RWPE2 (cell line): Measurements from ENCODE around the gene ANGPTL1.

Experiments
- ATAC-seq: fragments of 200-7000 bp; cut with Tn5 transposase; 3 replicates; pipeline ENCODE4 v1.9.1; 2021; ENCODE audit warnings: low read depth
- DNase-seq: peaks from one replicate; pipeline ENCODE4 v3.0.0-alpha.2; 2020; ENCODE audit warnings: low spot score
- H3K27ac ChIP-seq: fragments of 450-650 bp; 2 replicates; pipeline ENCODE4 v1.5.1; 2017; ENCODE audit warnings: mild to moderate bottlenecking; ENCODE audit not compliant: poor library complexity, severe bottlenecking
- H3K27me3 ChIP-seq: fragments of 250-450 bp; sonication (Bioruptor Pico); 2 replicates; pipeline ENCODE4 v1.5.1; 2021; ENCODE audit warnings: mild to moderate bottlenecking, moderate library complexity; ENCODE audit not compliant: insufficient read depth, poor library complexity, severe bottlenecking
- H3K36me3 ChIP-seq: fragments of 250-450 bp; sonication (Bioruptor Pico); 2 replicates; pipeline ENCODE4 v1.5.1; 2020; ENCODE audit warnings: low read depth, mild to moderate bottlenecking, moderate library complexity
- H3K4me1 ChIP-seq: fragments of 250-450 bp; sonication (Bioruptor Pico); 2 replicates; pipeline ENCODE4 v1.5.1; 2021; ENCODE audit warnings: mild to moderate bottlenecking, moderate library complexity; ENCODE audit not compliant: insufficient read depth, poor library complexity, severe bottlenecking
- H3K4me3 ChIP-seq: fragments of 250-450 bp; sonication (Bioruptor Pico); 2 replicates; pipeline ENCODE4 v1.5.1; 2021; ENCODE audit warnings: mild to moderate bottlenecking, moderate library complexity; ENCODE audit not compliant: severe bottlenecking
- H3K9me3 ChIP-seq: fragments of 250-450 bp; sonication (Bioruptor Pico); 2 replicates; pipeline ENCODE4 v1.5.1; 2021; ENCODE audit warnings: mild to moderate bottlenecking, moderate library complexity; ENCODE audit not compliant: severe bottlenecking
- CTCF ChIP-seq: fragments of 450-650 bp; IDR thresholded peaks from one replicate; pipeline ENCODE4 v1.5.1; 2017; ENCODE audit warnings: mild to moderate bottlenecking, moderate library complexity; ENCODE audit not compliant: poor library complexity, severe bottlenecking

The ANGPTL1 gene

GRCh38 chr1:178869119-178869697, 1.7 kb downstream of the ANGPTL1 start:
- H3K9me3 ChIP-seq, result no peaks in the 10 kb centered on the region
- DNase-seq (no peak), ATAC-seq (no peak)
- no peaks in the 10 kb centered on the region for H3K4me1 ChIP-seq
- TF ChIP-seq CTCF, result no peak
- H3K27ac ChIP-seq, result no peak overlapping the region
- no peak overlapping the region for H3K4me3 ChIP-seq
- H3K27me3 ChIP-seq, result no peaks in the 10 kb centered on the region
- no peaks in the 10 kb centered on the region for H3K36me3 ChIP-seq

DNA sequence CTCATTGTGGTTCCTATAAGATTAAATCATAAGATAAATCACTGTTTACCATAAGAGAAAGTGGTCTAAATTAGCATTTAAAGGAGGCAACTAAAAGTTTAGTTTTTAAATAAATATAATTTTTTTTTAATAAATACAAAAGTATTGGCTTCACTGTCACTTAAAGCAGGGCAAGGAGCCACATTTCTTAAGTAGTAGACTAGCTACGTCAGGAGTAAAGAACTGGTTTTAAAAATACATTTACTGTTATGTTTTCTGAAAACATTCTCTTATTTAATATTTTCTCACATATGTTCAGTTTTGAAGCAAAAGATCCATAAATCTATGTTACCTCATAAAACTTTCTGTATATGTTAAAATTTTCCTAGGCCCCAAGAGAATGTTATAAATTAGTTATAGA, 2.2 kb downstream of the ANGPTL1 start:
- no peaks in the 10 kb centered on the region for H3K36me3 ChIP-seq
- DNase-seq (no peak), ATAC-seq (no peak)
- no peaks in the 10 kb centered on the region for H3K27me3 ChIP-seq
- H3K4me3 ChIP-seq, result no peak overlapping the region
- no peaks in the 10 kb centered on the region for H3K9me3 ChIP-seq
- no peak overlapping the region for H3K27ac ChIP-seq
- no peaks in the 10 kb centered on the region for H3K4me1 ChIP-seq
- TF ChIP-seq CTCF, result no peak

GRCh38 chr1:178867670-178868069, 3.2 kb downstream of the ANGPTL1 start:
- Histone ChIP-seq H3K4me1 (no peaks in the 10 kb centered on the region), H3K9me3 (no peaks in the 10 kb centered on the region), H3K4me3 (no peak overlapping the region), H3K27ac (no peak overlapping the region), H3K36me3 (no peaks in the 10 kb centered on the region), H3K27me3 (no peaks in the 10 kb centered on the region)
- no peak for DNase-seq
- TF ChIP-seq CTCF, result no peak
- no peak for ATAC-seq

- ATAC-seq, result no peak
- H3K4me1 ChIP-seq, result no peaks in the 10 kb centered on the region
- no peaks in the 10 kb centered on the region; the same call in 1 of the 2 replicates for H3K36me3 ChIP-seq
- no peak overlapping the region for H3K27ac ChIP-seq
- TF ChIP-seq CTCF, result no peak
- H3K9me3 ChIP-seq, result peaks cover 2% of the 10 kb centered on the region
- DNase-seq, result no peak
- H3K4me3 ChIP-seq, result no peak overlapping the region
- no peaks in the 10 kb centered on the region for H3K27me3 ChIP-seq
Measured at GRCh38 chr1:178864326-178864725, 6.6 kb downstream of the ANGPTL1 start.

DNA sequence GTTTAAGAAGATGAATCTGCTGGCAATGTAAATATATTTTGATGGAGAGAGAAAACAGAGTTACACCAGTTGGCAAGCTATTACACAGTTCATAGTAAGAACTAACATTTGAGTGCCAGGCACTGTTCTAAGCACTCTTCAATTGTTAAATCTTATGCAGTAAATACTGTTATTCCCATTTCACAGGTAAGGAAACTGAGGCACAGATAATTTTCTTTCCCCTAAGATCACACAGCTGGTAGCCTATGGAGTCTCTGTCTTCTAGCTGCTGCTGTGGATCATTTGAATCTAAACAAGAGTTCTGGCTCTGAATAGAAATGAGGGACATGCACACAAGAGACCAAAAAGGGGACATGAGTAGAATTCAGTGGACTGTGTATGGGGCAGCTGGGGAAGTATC, 8.0 kb downstream of the ANGPTL1 start:
- Histone ChIP-seq H3K4me3 (no peak overlapping the region), H3K9me3 (peaks cover 2% of the 10 kb centered on the region), H3K27me3 (no peaks in the 10 kb centered on the region), H3K4me1 (no peaks in the 10 kb centered on the region), H3K36me3 (no peaks in the 10 kb centered on the region; the same call in 1 of the 2 replicates), H3K27ac (no peak overlapping the region)
- ATAC-seq, result no peak
- DNase-seq, result no peak
- TF ChIP-seq CTCF, result no peak
